Measurements from ENCODE around the gene ABRACL. TPM values are rescaled to one million over a fixed set of nuclear protein-coding genes. Genes with fewer than 3 reads are reported as not detected.
"Not testable (repeated sequence)": the region's sequence is repeated elsewhere in the genome, so short reads cannot be mapped to it uniquely, and the experiment has no call there.

The ABRACL gene
- total RNA-seq (10 to 100 TPM; 46.0 to 64.4 TPM), total RNA-seq (37.7 to 88.2 reads per million in 2 donors)

GRCh38 chr6:139028658-139029469 lies at the start of gene ABRACL:
TSS of gene ABRACL (plus strand) at chr6:139028745. CDS start at chr6:139034161, 5,416 bp downstream.
- DNase-seq (peak; percentile 41 to 55 (median 54)), ATAC-seq (peak; percentile 84)
- H3K27me3 Mint-ChIP-seq: no peaks in the 10 kb centered on the region
- no peaks in the 10 kb centered on the region for H3K9me3 ChIP-seq (ENCODE audit: control insufficient read depth, low read length, poor library complexity, severe bottlenecking)
- H3K36me3 Mint-ChIP-seq (ENCODE audit: low read depth): peaks cover 5% of the 10 kb centered on the region
- H3K27ac Mint-ChIP-seq: peak within 1 kb of the TSS; percentile 93
- peaks cover 27% of the 10 kb centered on the region for H3K4me1 Mint-ChIP-seq
- no peak within 1 kb of the TSS for H3K4me3 Mint-ChIP-seq

GRCh38 chr6:138979365-138979764 lies 49.2 kb upstream of the ABRACL start:
- Mint-ChIP-seq H3K27me3 (no peaks in the 10 kb centered on the region), H3K4me3 (peak overlapping the region; percentile 1), H3K27ac (peak overlapping the region; percentile 66), H3K36me3 (ENCODE audit: low read depth) (peaks cover 4% of the 10 kb centered on the region), H3K4me1 (peaks cover 44% of the 10 kb centered on the region)
- ATAC-seq (no peak), DNase-seq (no peak)
- no peaks in the 10 kb centered on the region for H3K9me3 ChIP-seq (ENCODE audit: control insufficient read depth, low read length, poor library complexity, severe bottlenecking)

- no peak for ATAC-seq
- peak overlapping the region; percentile 66 for H3K27ac Mint-ChIP-seq
- no peak for DNase-seq
- H3K4me1 Mint-ChIP-seq: peaks cover 41% of the 10 kb centered on the region
- no peaks in the 10 kb centered on the region for H3K9me3 ChIP-seq (ENCODE audit: control insufficient read depth, low read length, poor library complexity, severe bottlenecking)
- no peaks in the 10 kb centered on the region for H3K27me3 Mint-ChIP-seq
- H3K4me3 Mint-ChIP-seq: no peak overlapping the region
- peaks cover 4% of the 10 kb centered on the region for H3K36me3 Mint-ChIP-seq (ENCODE audit: low read depth)
Observed at GRCh38 chr6:138979813-138980668, 48.5 kb upstream of the ABRACL start.

GRCh38 chr6:138981416-138981815 lies 47.1 kb upstream of the ABRACL start:
- ATAC-seq: no peak
- no peaks in the 10 kb centered on the region for H3K27me3 Mint-ChIP-seq
- peaks cover 4% of the 10 kb centered on the region for H3K36me3 Mint-ChIP-seq (ENCODE audit: low read depth)
- H3K27ac Mint-ChIP-seq: peak overlapping the region; percentile 16
- H3K9me3 ChIP-seq (ENCODE audit: control insufficient read depth, low read length, poor library complexity, severe bottlenecking): no peaks in the 10 kb centered on the region
- no peak for DNase-seq
- H3K4me3 Mint-ChIP-seq: no peak overlapping the region
- H3K4me1 Mint-ChIP-seq: peaks cover 43% of the 10 kb centered on the region

- peak overlapping the region; percentile 97 for H3K4me3 Mint-ChIP-seq
- ATAC-seq (no peak), DNase-seq (no peak)
- no peaks in the 10 kb centered on the region for H3K36me3 Mint-ChIP-seq (ENCODE audit: low read depth)
- no peaks in the 10 kb centered on the region for H3K27me3 Mint-ChIP-seq
- peaks cover 28% of the 10 kb centered on the region for H3K4me1 Mint-ChIP-seq
- no peak overlapping the region for H3K27ac Mint-ChIP-seq
- no peaks in the 10 kb centered on the region for H3K9me3 ChIP-seq (ENCODE audit: control insufficient read depth, low read length, poor library complexity, severe bottlenecking)
Observed at GRCh38 chr6:138986578-138986977, 42.0 kb upstream of the ABRACL start.

- peak; percentile 3 to 12 (median 10) for DNase-seq
- no peak overlapping the region for H3K27ac Mint-ChIP-seq
- peaks cover 23% of the 10 kb centered on the region for H3K4me1 Mint-ChIP-seq
Observed at GRCh38 chr6:138987080-138987642, 41.4 kb upstream of the ABRACL start.

GRCh38 chr6:138987643-138988468 lies 40.7 kb upstream of the ABRACL start, which contains the start of gene REPS1:
TSS of gene REPS1 (minus strand) at chr6:138988253. CDS start at chr6:138987682, 571 bp downstream.
- H3K9me3 ChIP-seq (ENCODE audit: control insufficient read depth, low read length, poor library complexity, severe bottlenecking): no peaks in the 10 kb centered on the region
- H3K4me3 Mint-ChIP-seq: peak within 1 kb of the TSS; percentile 97
- peak; percentile 85 to 94 (median 93) for DNase-seq
- peaks cover 23% of the 10 kb centered on the region for H3K4me1 Mint-ChIP-seq
- peak within 1 kb of the TSS; percentile 93 for H3K27ac Mint-ChIP-seq
- peak; percentile 90 for ATAC-seq
- H3K27me3 Mint-ChIP-seq: no peaks in the 10 kb centered on the region
- no peaks in the 10 kb centered on the region for H3K36me3 Mint-ChIP-seq (ENCODE audit: low read depth)

More at GRCh38 chr6:138987080-138987642, 41.4 kb upstream of the ABRACL start:
- H3K4me3 Mint-ChIP-seq: peak overlapping the region; percentile 97
- ATAC-seq: no peak
- no peaks in the 10 kb centered on the region for H3K9me3 ChIP-seq (ENCODE audit: control insufficient read depth, low read length, poor library complexity, severe bottlenecking)
- no peaks in the 10 kb centered on the region for H3K27me3 Mint-ChIP-seq
- H3K36me3 Mint-ChIP-seq (ENCODE audit: low read depth): no peaks in the 10 kb centered on the region

- no peaks in the 10 kb centered on the region for H3K9me3 ChIP-seq (ENCODE audit: control insufficient read depth, low read length, poor library complexity, severe bottlenecking)
- H3K36me3 Mint-ChIP-seq (ENCODE audit: low read depth): no peaks in the 10 kb centered on the region
- peak overlapping the region; percentile 97 for H3K4me3 Mint-ChIP-seq
- no peaks in the 10 kb centered on the region for H3K27me3 Mint-ChIP-seq
- ATAC-seq (peak; percentile 14), DNase-seq (no peak)
- H3K27ac Mint-ChIP-seq: peak overlapping the region; percentile 93
- H3K4me1 Mint-ChIP-seq: peaks cover 23% of the 10 kb centered on the region
Observed at GRCh38 chr6:138988469-138988834, 40.1 kb upstream of the ABRACL start.

- H3K27me3 Mint-ChIP-seq: no peaks in the 10 kb centered on the region
- no peaks in the 10 kb centered on the region for H3K9me3 ChIP-seq (ENCODE audit: control insufficient read depth, low read length, poor library complexity, severe bottlenecking)
- peaks cover 23% of the 10 kb centered on the region for H3K4me1 Mint-ChIP-seq
- peak overlapping the region; percentile 97 for H3K4me3 Mint-ChIP-seq
- peak overlapping the region; percentile 93 for H3K27ac Mint-ChIP-seq
- DNase-seq (no peak), ATAC-seq (no peak)
- H3K36me3 Mint-ChIP-seq (ENCODE audit: low read depth): no peaks in the 10 kb centered on the region
Observed at GRCh38 chr6:138989098-138989983, 39.2 kb upstream of the ABRACL start.

- ATAC-seq: no peak
- Mint-ChIP-seq H3K36me3 (ENCODE audit: low read depth) (no peaks in the 10 kb centered on the region), H3K4me3 (no peak overlapping the region), H3K27ac (no peak overlapping the region), H3K27me3 (no peaks in the 10 kb centered on the region), H3K4me1 (peaks cover 18% of the 10 kb centered on the region)
- H3K9me3 ChIP-seq (ENCODE audit: control insufficient read depth, low read length, poor library complexity, severe bottlenecking): no peaks in the 10 kb centered on the region
- DNase-seq: no peak
Observed at GRCh38 chr6:138991206-138991605, 37.3 kb upstream of the ABRACL start.

GRCh38 chr6:138992965-138993364 lies 35.6 kb upstream of the ABRACL start:
- H3K27ac Mint-ChIP-seq; H3K9me3 ChIP-seq (ENCODE audit: control insufficient read depth, low read length, poor library complexity, severe bottlenecking); H3K36me3 Mint-ChIP-seq (ENCODE audit: low read depth); ATAC-seq; H3K27me3 Mint-ChIP-seq; H3K4me3 Mint-ChIP-seq; DNase-seq: not testable (repeated sequence)
- H3K4me1 Mint-ChIP-seq: peaks cover 10% of the 10 kb centered on the region

GRCh38 chr6:138993410-138993809 lies 35.1 kb upstream of the ABRACL start:
- not testable (repeated sequence) for H3K27ac Mint-ChIP-seq

More at GRCh38 chr6:138993410-138993809, 35.1 kb upstream of the ABRACL start:
- DNase-seq; H3K27me3 Mint-ChIP-seq; ATAC-seq; H3K4me3 Mint-ChIP-seq; H3K4me1 Mint-ChIP-seq; H3K36me3 Mint-ChIP-seq (ENCODE audit: low read depth); H3K9me3 ChIP-seq (ENCODE audit: control insufficient read depth, low read length, poor library complexity, severe bottlenecking): not testable (repeated sequence)
